HK-2 (cell line): ENCODE data around the gene CD99L2.
"Not testable (repeated sequence)": the region's sequence is repeated elsewhere in the genome, so short reads cannot be mapped to it uniquely, and the experiment has no call there.

Experiments used
- DNase-seq: peaks from one replicate; pipeline ENCODE4 v3.0.0-alpha.2; 2018; ENCODE audit not compliant: unreplicated experiment

CD99L2 gene

GRCh38 chrX:150856785-150857184, 41.7 kb downstream of the CD99L2 start:
- no peak for DNase-seq

DNA sequence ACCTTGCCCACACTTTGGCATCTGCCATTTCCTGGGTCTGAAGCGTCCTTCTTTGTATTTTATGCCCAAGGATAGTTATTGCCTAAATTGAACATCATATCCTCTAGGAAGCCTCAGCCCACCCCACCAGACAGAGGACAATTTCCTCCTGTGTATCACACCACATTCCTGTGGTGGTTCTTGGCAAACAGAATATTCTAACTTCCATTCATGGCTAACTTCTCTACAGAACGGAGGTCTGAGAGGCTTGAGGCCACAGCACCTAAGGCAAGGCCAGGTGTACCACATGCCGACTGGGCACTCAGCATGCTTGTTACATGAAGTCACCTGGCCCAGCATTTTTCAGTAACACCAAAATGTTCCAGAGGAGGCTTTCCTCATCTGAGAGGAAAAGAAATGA, 42.4 kb downstream of the CD99L2 start:
- DNase-seq: no peak

DNA sequence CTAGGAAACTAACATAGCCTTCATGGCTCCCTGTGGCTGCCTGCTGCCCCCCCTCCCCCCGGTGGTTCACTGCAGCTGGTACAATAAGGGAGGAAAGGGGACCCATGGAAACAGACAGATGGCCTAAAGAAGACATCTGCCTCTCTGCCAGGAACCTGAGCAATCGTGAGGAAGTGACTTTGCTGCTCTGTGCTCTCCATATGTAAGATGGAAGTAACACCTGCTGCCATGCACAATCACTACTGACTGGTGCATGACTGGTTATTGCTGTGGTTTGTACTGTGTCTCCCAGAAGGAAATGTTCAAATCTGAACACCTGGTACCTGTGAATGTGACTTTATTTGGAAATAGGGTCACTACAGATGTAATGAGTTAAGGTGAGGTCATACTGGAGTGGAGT, 43.6 kb downstream of the CD99L2 start:
- no peak for DNase-seq

- DNase-seq: no peak
Observed at GRCh38 chrX:150849996-150850720, 48.3 kb downstream of the CD99L2 start.

GRCh38 chrX:150849486-150849885, 49.0 kb downstream of the CD99L2 start:
- DNase-seq: no peak

DNA sequence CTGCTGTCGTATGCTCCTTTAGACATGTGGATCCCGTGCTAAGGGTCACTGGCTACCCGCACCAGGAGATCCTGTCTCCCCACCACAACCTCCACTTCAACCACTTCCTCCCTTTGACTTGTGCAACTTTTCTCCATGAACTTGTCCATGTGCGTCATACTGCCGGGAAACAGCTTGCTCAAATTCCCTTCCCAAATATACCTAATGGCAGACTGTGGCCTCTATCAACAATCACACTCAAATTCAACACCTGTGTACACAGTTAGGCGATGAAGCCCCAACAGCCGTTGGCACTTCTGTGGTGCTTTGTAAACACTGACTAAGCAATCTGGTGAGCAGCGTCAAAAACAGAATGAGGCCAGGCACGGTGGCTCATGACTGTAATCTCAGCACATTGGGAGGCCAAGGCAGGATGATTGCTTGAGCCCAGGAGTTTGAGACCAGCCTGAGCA, 49.5 kb downstream of the CD99L2 start:
- peak; percentile 6 for DNase-seq

DNA sequence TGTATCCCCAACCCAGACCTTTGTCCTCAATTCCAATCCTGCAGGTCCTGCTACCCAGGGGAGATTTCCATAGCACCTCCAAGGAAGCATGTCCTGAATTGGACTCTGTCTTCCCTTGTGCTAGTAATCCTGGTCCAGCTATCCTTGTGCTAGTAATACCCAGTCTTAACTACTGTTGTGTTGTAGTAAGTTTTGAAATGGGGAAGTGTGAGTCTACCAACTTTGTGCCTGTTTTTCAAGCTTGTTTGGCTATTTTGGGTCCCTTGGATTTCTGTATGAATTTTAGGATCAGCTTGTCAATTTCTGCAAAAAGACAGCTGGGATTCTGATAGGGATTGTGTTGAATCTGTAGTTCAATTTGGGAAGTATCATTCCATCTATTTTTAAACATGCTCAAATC, 51.4 kb downstream of the CD99L2 start:
- no peak for DNase-seq

- no peak for DNase-seq
Observed at GRCh38 chrX:150846130-150846529, 52.3 kb downstream of the CD99L2 start.

- DNase-seq: no peak
Observed at GRCh38 chrX:150845091-150845490, 53.4 kb downstream of the CD99L2 start.

GRCh38 chrX:150844016-150844415, 54.5 kb downstream of the CD99L2 start:
- DNase-seq: no peak

- no peak for DNase-seq
Observed at GRCh38 chrX:150842198-150842685, 56.2 kb downstream of the CD99L2 start.

- DNase-seq: no peak
Observed at GRCh38 chrX:150841456-150842197, 56.8 kb downstream of the CD99L2 start.

DNA sequence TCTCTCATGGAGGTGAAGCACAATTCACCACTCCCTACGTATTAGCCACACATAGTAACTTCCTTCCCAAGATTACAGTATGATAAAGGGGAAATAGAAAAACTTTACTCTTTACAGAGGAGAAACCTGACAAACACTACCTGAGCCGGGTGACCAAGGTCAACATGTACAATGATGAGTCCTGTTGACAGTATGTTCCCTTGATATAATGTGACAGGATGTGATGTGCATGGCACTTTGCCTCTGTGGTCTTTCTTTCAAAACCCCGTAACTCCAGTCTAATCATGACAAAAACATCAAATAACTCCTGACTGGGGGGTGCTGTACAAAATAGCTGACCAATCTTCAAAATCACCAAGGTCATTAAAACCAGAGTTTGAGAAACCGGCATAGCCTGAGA, 60.6 kb downstream of the CD99L2 start:
- DNase-seq: no peak

GRCh38 chrX:150834695-150835094, 63.8 kb downstream of the CD99L2 start:
- no peak for DNase-seq

- no peak for DNase-seq
Observed at GRCh38 chrX:150833454-150834056, 64.9 kb downstream of the CD99L2 start.

DNA sequence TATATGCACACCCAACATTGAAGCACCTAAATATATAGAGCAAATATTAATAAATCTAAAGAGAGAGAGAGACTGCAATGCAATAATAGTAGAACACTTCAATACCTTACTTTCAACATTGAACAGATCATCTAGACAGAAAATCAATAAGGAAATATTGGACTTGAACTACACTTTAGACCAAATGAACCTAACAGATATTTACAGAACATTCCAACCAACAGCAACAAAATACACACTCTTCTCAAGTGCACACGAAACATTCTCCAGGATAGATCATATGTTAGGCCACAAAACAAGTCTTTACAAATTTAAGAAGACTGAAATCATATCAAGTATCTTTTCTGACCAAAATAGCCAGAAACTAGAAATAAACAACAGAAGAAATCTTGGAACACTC, 66.6 kb downstream of the CD99L2 start:
- no peak for DNase-seq

DNA sequence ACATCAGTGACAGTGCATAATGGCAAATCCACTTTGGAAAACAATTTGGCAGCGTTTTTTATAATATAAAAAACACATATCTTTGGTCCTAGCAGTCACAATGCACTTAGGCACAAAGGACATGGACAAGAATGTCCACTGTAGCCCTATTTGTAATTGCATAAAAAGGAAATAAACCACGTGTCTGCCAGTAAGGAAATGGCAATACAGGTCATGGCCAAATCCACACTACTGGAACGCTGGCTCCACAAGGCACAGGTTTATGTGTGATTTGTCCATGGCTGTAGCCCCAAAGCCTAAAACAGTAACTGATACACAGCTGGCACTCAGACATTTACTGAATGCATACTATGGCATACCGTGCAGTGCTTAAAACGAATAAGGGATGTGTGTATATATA, 69.7 kb downstream of the CD99L2 start:
- DNase-seq: no peak

DNA sequence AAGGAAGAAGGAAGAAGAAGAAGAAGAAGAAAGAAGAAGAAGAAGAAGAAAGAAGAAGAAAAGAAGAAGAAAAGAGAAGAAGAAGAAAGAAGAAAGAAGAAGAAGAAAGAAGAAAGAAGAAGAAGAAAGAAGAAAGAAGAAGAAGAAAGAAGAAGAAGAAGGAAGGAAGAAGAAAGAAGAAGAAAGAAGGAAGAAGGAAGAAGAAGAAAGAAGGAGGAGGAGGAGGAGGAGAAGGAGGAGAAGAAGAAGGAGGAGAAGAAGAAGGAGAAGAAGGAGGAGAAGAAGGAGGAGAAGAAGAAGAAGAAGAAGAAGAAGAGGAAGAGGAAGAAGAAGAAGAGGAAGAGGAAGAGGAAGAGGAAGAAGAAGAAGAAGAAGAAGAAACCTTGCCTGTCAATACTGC, 74.1 kb downstream of the CD99L2 start:
- not testable (repeated sequence) for DNase-seq

DNA sequence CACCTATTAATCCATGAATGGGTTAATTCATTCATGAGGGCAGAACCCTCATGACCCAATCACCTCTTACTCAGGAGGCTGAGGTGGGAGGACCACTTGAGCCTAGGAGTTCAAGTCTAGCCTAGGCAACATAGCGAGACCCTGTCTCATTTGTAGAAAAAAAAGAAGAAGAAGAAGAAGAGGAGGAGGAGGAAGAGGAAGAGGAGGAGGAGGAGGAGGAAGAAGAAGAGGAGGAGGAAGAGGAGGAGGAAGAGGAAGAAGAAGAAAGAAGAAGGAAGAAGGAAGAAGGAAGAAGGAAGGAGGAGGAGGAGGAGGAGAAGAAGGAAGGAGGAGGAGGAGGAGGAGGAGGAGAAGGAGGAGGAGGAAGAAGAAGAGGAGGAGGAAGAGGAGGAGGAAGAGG, 74.6 kb downstream of the CD99L2 start:
- DNase-seq: not testable (repeated sequence)

GRCh38 chrX:150821971-150822370, 76.5 kb downstream of the CD99L2 start:
- no peak for DNase-seq

DNA sequence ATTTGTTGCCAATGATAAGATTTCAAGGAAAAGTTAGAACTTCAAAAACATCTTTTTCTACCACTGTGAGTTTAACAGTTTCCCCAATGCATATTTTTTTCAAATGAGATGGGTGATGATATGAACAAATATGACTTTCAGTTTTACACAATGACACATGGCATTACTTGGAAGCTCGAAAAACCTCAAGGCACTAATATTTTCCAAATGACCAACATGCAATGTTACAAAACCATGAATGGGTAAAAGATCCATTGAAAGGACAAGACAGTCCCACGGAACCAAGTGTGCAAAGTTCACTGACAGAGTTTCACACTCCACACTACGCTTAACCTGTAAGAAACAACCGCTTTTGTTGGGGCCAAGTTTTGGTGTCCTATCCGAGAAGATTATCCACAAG, 84.5 kb downstream of the CD99L2 start:
- DNase-seq: no peak

GRCh38 chrX:150806827-150807226, 91.6 kb downstream of the CD99L2 start:
- DNase-seq: no peak

DNA sequence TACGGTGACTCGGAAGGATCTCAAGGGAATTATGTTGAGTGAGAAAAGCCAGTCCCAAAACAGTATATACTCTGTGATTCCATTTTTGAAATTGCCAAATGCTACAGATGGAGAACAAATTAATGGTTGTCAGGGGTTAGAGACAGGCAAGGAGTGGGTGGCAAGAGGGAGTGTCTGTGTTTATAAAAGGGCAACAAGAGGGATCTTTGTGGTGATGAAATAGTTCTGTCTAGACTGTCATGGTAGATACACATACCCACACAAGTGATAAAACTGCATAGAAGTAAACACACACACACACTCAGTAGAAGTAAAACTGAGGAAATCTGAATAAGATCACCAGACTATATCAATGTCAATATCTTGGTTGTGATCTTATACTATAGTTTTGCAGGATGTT, 92.7 kb downstream of the CD99L2 start:
- no peak for DNase-seq
